ENCODE results near the gene PRSS1. TPM values are rescaled to one million over a fixed set of nuclear protein-coding genes. Genes with fewer than 3 reads are reported as not detected.
"Not testable (repeated sequence)": the region's sequence is repeated elsewhere in the genome, so short reads cannot be mapped to it uniquely, and the experiment has no call there.

PRSS1 gene
- total RNA-seq (1 to 10 TPM in 2 of 4 donors, not detected in 2; 1.3 to 8.7 TPM), polyA plus RNA-seq (1 to 10 TPM in 2 of 3 donors, not detected in 1; 1.4 to 2.2 TPM)
- long read RNA-seq, donor 1 = 0 reads
- long read RNA-seq, donor 2 = 0 reads

DNA sequence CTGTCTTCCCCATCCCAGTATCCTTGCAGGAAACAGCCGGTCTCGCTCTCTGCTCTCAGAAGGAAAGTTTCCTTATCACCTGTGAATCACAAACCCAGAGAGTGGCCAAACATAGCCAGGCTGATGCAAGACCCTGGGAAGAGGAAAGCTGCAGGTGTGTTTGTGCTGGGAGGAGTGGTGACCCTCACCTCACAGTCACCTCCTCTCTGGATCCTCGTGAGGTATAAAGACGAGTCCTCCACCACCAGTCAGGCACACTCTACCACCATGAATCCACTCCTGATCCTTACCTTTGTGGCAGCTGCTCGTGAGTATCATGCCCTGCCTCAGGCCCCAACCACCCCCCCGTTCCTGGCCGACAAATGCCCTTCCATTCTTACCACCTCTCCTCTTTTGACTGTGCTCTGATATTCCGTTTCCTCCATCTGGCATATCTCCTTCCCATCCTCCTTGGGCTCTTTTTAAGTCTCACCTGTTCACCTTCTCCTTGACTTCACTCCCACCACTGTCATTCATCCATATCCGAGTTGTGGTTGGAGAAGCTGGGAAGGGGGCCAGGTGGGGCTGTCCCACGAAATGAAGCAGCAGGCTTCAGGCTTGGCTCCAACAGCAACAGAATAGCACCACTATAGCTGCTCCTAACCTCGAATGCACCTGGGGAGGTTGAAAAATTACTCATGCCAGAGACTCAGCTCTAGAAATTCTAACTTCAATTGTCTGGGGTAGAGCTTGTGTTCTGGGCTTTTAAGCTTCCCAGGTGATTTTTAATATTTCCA is at the start of gene PRSS1:
Gene PRSS1, plus strand, starts transcription at position 255 of the 776 bp plus-strand sequence. Its CDS starts 13 bp downstream, at position 268.
- Histone ChIP-seq H3K4me1 (no peaks in the 10 kb centered on the region), H3K4me3 (no peak within 1 kb of the TSS), H3K27ac (no peak within 1 kb of the TSS), H3K36me3 (ENCODE audit: insufficient read depth in 1 of 2, low read depth in 1 of 2) (no peaks in the 10 kb centered on the region), H3K9me3 (no peaks in the 10 kb centered on the region), H3K27me3 (ENCODE audit: insufficient read depth in 3 of 3, low read length in 2 of 3) (no peaks in the 10 kb centered on the region)
- intact Hi-C loops (cut with DNase I) = no loop called here
- TF ChIP-seq, protein P1, sequence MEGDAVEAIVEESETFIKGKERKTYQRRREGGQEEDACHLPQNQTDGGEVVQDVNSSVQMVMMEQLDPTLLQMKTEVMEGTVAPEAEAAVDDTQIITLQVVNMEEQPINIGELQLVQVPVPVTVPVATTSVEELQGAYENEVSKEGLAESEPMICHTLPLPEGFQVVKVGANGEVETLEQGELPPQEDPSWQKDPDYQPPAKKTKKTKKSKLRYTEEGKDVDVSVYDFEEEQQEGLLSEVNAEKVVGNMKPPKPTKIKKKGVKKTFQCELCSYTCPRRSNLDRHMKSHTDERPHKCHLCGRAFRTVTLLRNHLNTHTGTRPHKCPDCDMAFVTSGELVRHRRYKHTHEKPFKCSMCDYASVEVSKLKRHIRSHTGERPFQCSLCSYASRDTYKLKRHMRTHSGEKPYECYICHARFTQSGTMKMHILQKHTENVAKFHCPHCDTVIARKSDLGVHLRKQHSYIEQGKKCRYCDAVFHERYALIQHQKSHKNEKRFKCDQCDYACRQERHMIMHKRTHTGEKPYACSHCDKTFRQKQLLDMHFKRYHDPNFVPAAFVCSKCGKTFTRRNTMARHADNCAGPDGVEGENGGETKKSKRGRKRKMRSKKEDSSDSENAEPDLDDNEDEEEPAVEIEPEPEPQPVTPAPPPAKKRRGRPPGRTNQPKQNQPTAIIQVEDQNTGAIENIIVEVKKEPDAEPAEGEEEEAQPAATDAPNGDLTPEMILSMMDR (IDR thresholded peaks at IDR 0.05) = no peak
- ATAC-seq (no peak), DNase-seq (no peak)
- WGBS, 3 donors = 66 to 76% (median 76%) methylated on average over 11 of the region's 11 CpGs

DNA sequence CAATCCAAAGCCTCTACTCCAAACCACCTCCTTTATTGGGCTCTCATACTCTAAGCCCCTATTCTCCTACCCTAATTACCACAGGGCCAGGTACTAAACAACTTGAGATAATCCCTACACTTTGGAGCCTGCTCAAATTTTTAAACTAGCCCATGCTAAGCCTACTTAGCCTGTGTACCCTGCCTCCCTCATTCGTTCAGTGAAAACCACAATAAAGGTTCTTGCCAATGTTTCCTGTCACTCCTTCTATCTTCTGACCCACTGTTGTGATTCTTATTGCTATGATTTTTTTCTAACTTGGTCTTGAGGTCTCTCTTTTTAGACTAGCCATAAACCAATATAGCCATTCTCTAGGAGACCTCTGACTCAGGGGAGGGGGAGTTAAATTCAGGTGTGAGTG is 48.3 kb upstream of the PRSS1 start:
- ATAC-seq; H3K4me3 ChIP-seq; H3K27ac ChIP-seq; H3K27me3 ChIP-seq (ENCODE audit: insufficient read depth in 3 of 3, low read length in 2 of 3); H3K36me3 ChIP-seq (ENCODE audit: insufficient read depth in 1 of 2, low read depth in 1 of 2); intact Hi-C loops (cut with DNase I); H3K4me1 ChIP-seq; DNase-seq; H3K9me3 ChIP-seq: not testable (repeated sequence)
- WGBS, 3 donors = 53 to 56% (median 54%) methylated on average over 1 of the region's 1 CpG

DNA sequence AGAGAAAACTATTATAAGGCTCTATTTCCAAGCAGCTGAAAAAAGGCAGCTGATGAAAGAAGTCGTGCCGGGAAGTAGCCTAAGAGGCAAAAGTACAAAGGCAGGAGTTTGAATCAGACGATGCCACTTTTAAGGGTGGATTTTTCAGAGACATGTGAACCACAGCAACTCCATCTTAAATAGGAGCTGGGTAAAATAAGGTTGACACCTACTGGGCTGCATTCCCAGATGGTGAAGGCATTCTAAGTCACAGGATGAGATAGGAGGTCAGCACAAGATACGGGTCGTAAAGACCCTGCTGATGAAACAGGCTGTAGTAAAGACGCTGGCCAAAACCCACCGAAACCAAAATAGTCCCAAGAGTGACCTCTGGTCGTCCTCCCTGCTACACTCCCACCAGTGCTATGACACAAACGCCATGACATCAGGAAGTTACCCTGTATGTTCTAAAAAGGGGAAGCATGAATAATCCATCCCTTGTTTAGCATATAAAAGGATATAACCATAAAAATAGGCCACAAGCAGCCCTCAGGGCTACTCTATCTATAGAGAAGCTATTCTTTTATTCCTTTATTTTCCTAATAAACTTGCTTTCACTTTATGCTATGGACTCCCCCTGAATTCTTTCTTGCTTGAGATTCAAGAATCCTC is 45.5 kb upstream of the PRSS1 start:
- intact Hi-C loops (cut with DNase I) = no loop called here
- ATAC-seq (no peak), DNase-seq (no peak)
- TF ChIP-seq, protein P1 (IDR thresholded peaks at IDR 0.05) = no peak
- H3K4me3 ChIP-seq = no peak overlapping the region
- H3K27me3 ChIP-seq (ENCODE audit: insufficient read depth in 3 of 3, low read length in 2 of 3) = no peaks in the 10 kb centered on the region
- H3K9me3 ChIP-seq = no peaks in the 10 kb centered on the region
- WGBS, 3 donors = 67 to 75% (median 72%) methylated on average over 9 of the region's 9 CpGs
- H3K4me1 ChIP-seq = no peaks in the 10 kb centered on the region
- no peaks in the 10 kb centered on the region for H3K36me3 ChIP-seq (ENCODE audit: insufficient read depth in 1 of 2, low read depth in 1 of 2)
- H3K27ac ChIP-seq = no peak overlapping the region

DNA sequence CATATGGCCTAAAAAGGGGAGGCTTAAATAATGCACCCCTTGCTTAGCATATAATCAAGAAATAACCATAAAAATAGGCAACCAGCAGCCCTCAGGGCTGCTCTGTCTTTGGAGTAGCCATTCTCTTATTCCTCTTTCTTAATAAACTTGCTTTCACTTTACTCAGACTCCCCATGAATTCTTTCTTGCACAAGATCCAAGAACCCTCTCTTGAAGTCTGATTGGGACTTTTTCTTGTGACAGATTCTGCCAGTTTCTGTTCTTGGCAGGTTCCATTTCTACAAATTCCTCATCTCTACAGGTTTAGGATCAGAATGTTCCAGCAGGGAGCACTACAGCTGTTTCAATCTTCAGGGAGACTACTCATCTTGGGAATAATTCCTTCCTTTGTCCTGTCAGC is 40.5 kb upstream of the PRSS1 start:
- DNase-seq; H3K4me3 ChIP-seq; ATAC-seq; H3K4me1 ChIP-seq; H3K36me3 ChIP-seq (ENCODE audit: insufficient read depth in 1 of 2, low read depth in 1 of 2); intact Hi-C loops (cut with DNase I); H3K27ac ChIP-seq; H3K27me3 ChIP-seq (ENCODE audit: insufficient read depth in 3 of 3, low read length in 2 of 3); H3K9me3 ChIP-seq: not testable (repeated sequence)

DNA sequence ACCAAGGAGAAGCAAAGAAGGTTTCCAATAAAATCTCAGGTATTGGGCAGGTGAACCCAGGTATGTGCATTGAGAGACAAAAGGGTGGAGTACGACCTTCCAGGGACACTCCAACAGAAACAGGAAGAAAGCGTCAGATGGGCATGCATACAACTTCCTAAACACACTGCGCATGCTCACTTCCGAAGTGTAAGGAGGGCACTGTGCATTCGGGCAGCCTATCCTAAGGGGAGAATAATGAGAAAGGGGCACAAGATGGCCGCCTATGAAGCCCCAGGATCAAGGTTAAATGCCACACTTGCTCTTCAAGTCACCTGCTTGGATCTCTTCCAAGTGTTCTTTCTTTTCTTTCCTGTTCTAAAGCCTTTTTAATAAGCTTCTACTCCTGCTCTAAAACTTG is 39.4 kb upstream of the PRSS1 start:
- H3K27me3 ChIP-seq (ENCODE audit: insufficient read depth in 3 of 3, low read length in 2 of 3) = no peaks in the 10 kb centered on the region
- intact Hi-C loops (cut with DNase I) = loop anchor here (5.0 to 10.0 kb wide), 2 partner anchors 75 to 78 kb away; no protein-coding TSS in a partner anchor

More for the DNA sequence above, 39.4 kb upstream of the PRSS1 start:
- no peaks in the 10 kb centered on the region for H3K9me3 ChIP-seq
- no peak for DNase-seq
- TF ChIP-seq, protein P1 (IDR thresholded peaks at IDR 0.05) = no peak
- no peak overlapping the region for H3K4me3 ChIP-seq
- no peaks in the 10 kb centered on the region for H3K4me1 ChIP-seq
- ATAC-seq = no peak
- 83 to 87% (median 84%) methylated on average over 6 of the region's 6 CpGs for WGBS, 3 donors
- no peak overlapping the region for H3K27ac ChIP-seq
- H3K36me3 ChIP-seq (ENCODE audit: insufficient read depth in 1 of 2, low read depth in 1 of 2) = no peaks in the 10 kb centered on the region
